K562 (cell line): ENCODE data around the gene TYW1. TPM values are rescaled to one million over a fixed set of nuclear protein-coding genes. Genes with fewer than 3 reads are reported as not detected.
"Not testable (repeated sequence)": the region's sequence is repeated elsewhere in the genome, so short reads cannot be mapped to it uniquely, and the experiment has no call there.

Experiments
- ATAC-seq: fragments of 200-7000 bp; cut with Tn5 transposase; 3 replicates; pipeline ENCODE4 v1.9.1; 2020; ENCODE audit warnings: moderate library complexity
- BruUV-seq: library from RNA; stranded (reverse); fragments of 400-500 nt; replicated peaks from 2 replicates; lab custom pipeline; 2021; lab: Mats Ljungman, UMichigan
- CTCF ChIA-PET: fragments of 300-600 bp; formaldehyde crosslinking; extraction: SDS; loops from one replicate; lab custom pipeline; 2021; ENCODE audit warnings: low intra/inter-chr PET ratio; lab: Yijun Ruan, JAX
- POLR2A ChIA-PET: fragments of 300-600, 350-650 bp; sonication (Branson Sonifier 250); formaldehyde crosslinking; extraction: SDS; loops from one replicate; lab custom pipeline; 2021; ENCODE audit warnings: antibody characterized with exemption, inconsistent platforms; lab: Yijun Ruan, JAX
- DNase-seq, 4 experiments: peaks; one replicate each; pipeline versions ENCODE4 v3.0.0 to v3.0.0-alpha.2; 2011 to 2018; ENCODE audit warnings: low spot score in 3 of 4, mixed read lengths in 3 of 4; ENCODE audit errors: extremely low read depth in 1 of 4
- FAIRE-seq: peaks from 2 replicates; lab custom pipeline; 2011; peaks lifted over from hg19 to GRCh38; lab: Jason Lieb, UNC
- H2AFZ ChIP-seq: 2 replicates; pipeline ENCODE4 v1.6.0; 2011; ENCODE audit warnings: low read depth, low read length, control low read depth, inconsistent platforms
- H3K27ac ChIP-seq: fragments of 200-600 bp; 3 replicates; pipeline ENCODE4 v1.8.0; 2011; ENCODE audit warnings: low read depth, mild to moderate bottlenecking, control low read depth, inconsistent platforms, low read length, moderate library complexity, mixed read lengths; ENCODE audit errors: extremely low read depth
- H3K27me3 ChIP-seq, 2 experiments: fragments of 300-600 bp in 1 of 2; 2 replicates in 1 of 2; 3 replicates in 1 of 2; pipeline versions ENCODE4 v1.6.0 to v1.8.0; 2011; ENCODE audit warnings: inconsistent platforms in 2 of 2, low read length in 2 of 2, mild to moderate bottlenecking in 1 of 2, mixed read lengths in 1 of 2, moderate library complexity in 1 of 2; ENCODE audit not compliant: control insufficient read depth in 2 of 2, insufficient read depth in 2 of 2
- H3K36me3 ChIP-seq: fragments of 300-600 bp; 3 replicates; pipeline ENCODE4 v1.8.0; 2011; ENCODE audit warnings: mild to moderate bottlenecking, low read length, inconsistent platforms; ENCODE audit not compliant: control insufficient read depth, insufficient read depth
- H3K4me1 ChIP-seq, 2 experiments: fragments of 200-600 bp in 1 of 2; replicated peaks in 1 of 2; 2 replicates in 1 of 2; 3 replicates in 1 of 2; pipeline versions ENCODE4 v1.5.1 to v1.8.0; 2011; ENCODE audit warnings: inconsistent platforms in 2 of 2, low read length in 2 of 2, mild to moderate bottlenecking in 1 of 2, mixed read lengths in 1 of 2, moderate library complexity in 1 of 2; ENCODE audit not compliant: control insufficient read depth in 2 of 2, insufficient read depth in 2 of 2
- H3K4me2 ChIP-seq: 2 replicates; pipeline ENCODE4 v1.6.1; 2011; ENCODE audit warnings: low read length, control low read depth, inconsistent platforms, mixed read lengths; ENCODE audit not compliant: insufficient read depth
- H3K4me3 ChIP-seq: fragments of 200-600 bp; sonication (generic), shearing (Covaris generic); 2 replicates; pipeline ENCODE4 v1.5.1; 2016; ENCODE audit warnings: control low read depth, inconsistent platforms
- H3K79me2 ChIP-seq: fragments of 200-600 bp; 3 replicates; pipeline ENCODE4 v1.8.0; 2011; ENCODE audit warnings: low read length, inconsistent platforms; ENCODE audit not compliant: control insufficient read depth, insufficient read depth
- H3K9ac ChIP-seq, 2 experiments: 2 replicates each; pipeline versions ENCODE4 v1.6.0 to v1.6.1; 2011; ENCODE audit warnings: low read depth in 2 of 2, low read length in 2 of 2, control low read depth in 1 of 2, inconsistent platforms in 1 of 2, mild to moderate bottlenecking in 1 of 2, mixed read lengths in 1 of 2; ENCODE audit not compliant: insufficient read depth in 1 of 2
- H3K9me1 ChIP-seq: one replicate; pipeline ENCODE4 v1.6.0; 2011; ENCODE audit warnings: inconsistent platforms, mild to moderate bottlenecking, low read length, moderate library complexity; ENCODE audit not compliant: control insufficient read depth, insufficient read depth
- H3K9me3 ChIP-seq: replicated peaks from 2 replicates; pipeline ENCODE4 v1.5.1; 2011; ENCODE audit warnings: low read depth, low read length, inconsistent platforms; ENCODE audit not compliant: control insufficient read depth, insufficient read depth
- H4K20me1 ChIP-seq: replicated peaks from 2 replicates; pipeline ENCODE4 v1.6.1; 2011; ENCODE audit warnings: low read length, inconsistent platforms, mixed read lengths; ENCODE audit not compliant: control insufficient read depth, insufficient read depth
- ARID1B ChIP-seq: fragments of 450-650 bp; IDR thresholded peaks from 2 replicates; pipeline ENCODE4 v1.6.1; 2016; ENCODE audit warnings: antibody characterized with exemption, mild to moderate bottlenecking, inconsistent platforms
- C11orf30 ChIP-seq: fragments of 450-650 bp; IDR thresholded peaks from 2 replicates; pipeline ENCODE4 v1.6.1; 2016; ENCODE audit warnings: low read depth, mild to moderate bottlenecking
- DPF2 ChIP-seq: fragments of 450-650 bp; IDR thresholded peaks from 2 replicates; pipeline ENCODE4 v1.6.1; 2016
- MAFK ChIP-seq: IDR thresholded peaks from 2 replicates; pipeline ENCODE4 v1.6.1; 2011; ENCODE audit warnings: low read length, improper control_type of control experiment
- MEIS2 ChIP-seq: fragments of 450-650 bp; IDR thresholded peaks from 2 replicates; pipeline ENCODE4 v1.6.1; 2014; ENCODE audit warnings: mild to moderate bottlenecking; ENCODE audit not compliant: partially characterized antibody
- MLLT1 ChIP-seq, 2 experiments: fragments of 450-650 bp; IDR thresholded peaks; 2 replicates each; pipeline ENCODE4 v1.6.1; 2016
- NFE2 ChIP-seq: IDR thresholded peaks from 2 replicates; pipeline ENCODE4 v1.6.1; 2014; ENCODE audit warnings: antibody characterized with exemption, low read depth
- NFIC ChIP-seq: fragments of 450-650 bp; IDR thresholded peaks from 2 replicates; pipeline ENCODE4 v1.6.1; 2017; ENCODE audit warnings: mild to moderate bottlenecking, inconsistent platforms
- NFIX ChIP-seq: fragments of 250-450 bp; sonication (Bioruptor Pico); IDR thresholded peaks from 2 replicates; pipeline ENCODE4 v1.4.0; 2020; ENCODE audit warnings: low read depth, mild to moderate bottlenecking, moderate library complexity
- PBX2 ChIP-seq, 2 experiments: IDR thresholded peaks in 1 of 2; conservative IDR thresholded peaks in 1 of 2; 2 replicates each; pipeline ENCODE4 v1.6.1; 2016; ENCODE audit warnings: low read depth in 2 of 2, mild to moderate bottlenecking in 1 of 2, missing compliant biosample characterization in 1 of 2, missing genetic modification characterization in 1 of 2, moderate library complexity in 1 of 2
- PKNOX1 ChIP-seq: fragments of 450-650 bp; IDR thresholded peaks from 2 replicates; pipeline ENCODE4 v1.6.1; 2016
- ZBTB17 ChIP-seq: fragments of 450-650 bp; formaldehyde crosslinking; IDR thresholded peaks from 2 replicates; pipeline ENCODE4 v1.4.0; 2020; ENCODE audit warnings: mild to moderate bottlenecking
- ZNF23 ChIP-seq: fragments of 250-450 bp; sonication (Bioruptor Pico); IDR thresholded peaks from 2 replicates; pipeline ENCODE4 v1.4.0; 2020; ENCODE audit warnings: mild to moderate bottlenecking
- ZNF316 ChIP-seq: fragments of 450-650 bp; IDR thresholded peaks from 2 replicates; pipeline ENCODE4 v1.6.1; 2016
- WGBS: fragments of 100-300 bp; shearing (Covaris generic); methylation state at CpG from one replicate; pipeline ENCODE4 v1.1.6; 2016; ENCODE audit warnings: low coverage, mixed read lengths; ENCODE audit not compliant: insufficient coverage; ENCODE audit errors: missing lambda C conversion rate; 5-methylcytosine and 5-hydroxymethylcytosine counted together
- in situ Hi-C: fragments of 300-500 bp; cut with MboI; formaldehyde crosslinking; loops from 4 replicates; pipeline ENCODE4 v1.15.0; 2018; ENCODE audit warnings: inconsistent platforms, mixed read lengths
- intact Hi-C: fragments of 100-400 bp; cut with micrococcal nuclease; formaldehyde crosslinking; loops from 2 replicates; pipeline ENCODE4 v1.14.2; 2022
- polyA plus RNA-seq, 8 experiments: library from polyadenylated mRNA; depleted of rRNA in 4 of 8; stranded (reverse) in 5 of 8; unstranded in 3 of 8; fragments of >200 nt; fragmentation: Nextera tagmentation in 2 of 8; fragmentation: Illumina TruSeq in 1 of 8; extraction: Ambion mirVana in 2 of 8; extraction: Trizol in 1 of 8; gene quantifications; 2 replicates each; pipeline versions ENCODE4 v1.2.1 to v1.2.3, GENCODE V29; 2011 to 2014; ENCODE audit warnings: inconsistent platforms in 1 of 8, missing spikeins in 1 of 8
- total RNA-seq, 7 experiments: library from RNA; depleted of rRNA in 6 of 7; stranded (reverse); fragments of >200 nt in 6 of 7; fragmentation: Illumina TruSeq in 2 of 7; extraction: Trizol in 2 of 7; gene quantifications; 2 replicates each; pipeline versions ENCODE4 v1.2.1 to v1.2.3, GENCODE V29; 2011 to 2021; ENCODE audit warnings: low replicate concordance in 1 of 7

Gene TYW1
- total and polyA plus RNA-seq, 9 of the 15 experiments (the other 6 are each of a cell fraction or from before 2014, with no cell fraction given): 17.4 to 32.0 (median 26.2) TPM

- WGBS: 36% methylated on average over 6 of the region's 6 CpGs
- H3K4me1 ChIP-seq; H3K9ac ChIP-seq; in situ Hi-C loops; H3K27me3 ChIP-seq; POLR2A ChIA-PET; H2AFZ ChIP-seq; CTCF ChIA-PET; H3K79me2 ChIP-seq; H3K9me3 ChIP-seq; H3K36me3 ChIP-seq; H3K4me3 ChIP-seq; H3K4me2 ChIP-seq; H3K9me1 ChIP-seq; H4K20me1 ChIP-seq; BruUV-seq; intact Hi-C loops; TF ChIP-seq PBX2 (CRISPR knock-in tag; IDR thresholded peaks at IDR 0.05; ENCODE audit: low read depth): not testable (repeated sequence)
- TF ChIP-seq MLLT1 (IDR thresholded peaks at IDR 0.05): peak in 1 of 2 experiments; percentile 88; a peak in 2 of 4 replicates
- 0 out of 2 replicates have a peak, but pooled peaks have one; percentile 22 for TF ChIP-seq PKNOX1
- TF ChIP-seq ZNF316: peak; percentile 57
- TF ChIP-seq NFIX: peak; percentile 85
- peak; percentile 69 for TF ChIP-seq MEIS2
- peak; percentile 91 for TF ChIP-seq ZBTB17 (CRISPR knock-in tag)
- peak; percentile 99 for TF ChIP-seq NFIC
- peak; percentile 89 for TF ChIP-seq ZNF23 (CRISPR knock-in tag)
- TF ChIP-seq DPF2: 0 out of 2 replicates have a peak, but pooled peaks have one; percentile 28
- peak; percentile 39; the same call in 1 of the 2 replicates for TF ChIP-seq MAFK
- peak; percentile 71 for TF ChIP-seq C11orf30
- TF ChIP-seq PBX2 (tag; conservative IDR thresholded peaks at IDR 0.05; ENCODE audit: low read depth): peak; percentile 35; the same call in 1 of the 2 replicates
- TF ChIP-seq NFE2: peak; percentile 81
- TF ChIP-seq ARID1B: 0 out of 2 replicates have a peak, but pooled peaks have one; percentile 18
- peak; percentile 73 for FAIRE-seq
- H3K27ac ChIP-seq: peak overlapping the region; percentile 34; the same call in 1 of the 3 replicates
- DNase-seq: peak in 1 of 4 experiments; percentile 64
- ATAC-seq: peak; percentile 83
These were observed 263.5 kb downstream of the TYW1 start for GRCh38 chr7:67260166-67260586.
